GM23338 (cell line): ENCODE results near the gene ERC2.

Source experiments
- EZH2 ChIP-seq: fragments of 200-600 bp; sonication (generic); IDR thresholded peaks from one replicate; pipeline ENCODE4 v1.8.0; 2017; ENCODE audit warnings: antibody characterized with exemption, mild to moderate bottlenecking, low read depth; ENCODE audit not compliant: unreplicated experiment
- EZH2phosphoT487 ChIP-seq: fragments of 200-600 bp; sonication (generic); IDR thresholded peaks from one replicate; pipeline ENCODE4 v1.8.1; 2018; ENCODE audit warnings: antibody characterized with exemption; ENCODE audit not compliant: unreplicated experiment
- JUNB ChIP-seq: IDR thresholded peaks from one replicate; pipeline ENCODE4 v1.6.1; 2016; ENCODE audit warnings: antibody characterized with exemption; ENCODE audit not compliant: unreplicated experiment
- POLR2AphosphoS5 ChIP-seq: IDR thresholded peaks from 2 replicates; pipeline ENCODE4 v1.6.1; 2016; ENCODE audit warnings: antibody characterized with exemption, low read depth
- REST ChIP-seq: IDR thresholded peaks from one replicate; pipeline ENCODE4 v1.6.1; 2018; ENCODE audit warnings: antibody characterized with exemption; ENCODE audit not compliant: unreplicated experiment
- TF ChIP-seq, protein P1 (sequence below), 2 experiments: fragments of 200-600 bp in 1 of 2; sonication (generic) in 1 of 2; conservative IDR thresholded peaks; 2 replicates each; pipeline versions ENCODE4 v1.5.1 to v1.6.1; 2016 to 2017; ENCODE audit warnings: antibody characterized with exemption in 2 of 2, low read depth in 2 of 2, mild to moderate bottlenecking in 2 of 2, moderate library complexity in 1 of 2

GRCh38 chr3:55683666-55684270 lies 784.5 kb downstream of the ERC2 start:
- TF ChIP-seq EZH2phosphoT487 (no peak), JUNB (no peak), REST (no peak), POLR2AphosphoS5 (no peak), EZH2 (no peak)
- TF ChIP-seq, protein P1, sequence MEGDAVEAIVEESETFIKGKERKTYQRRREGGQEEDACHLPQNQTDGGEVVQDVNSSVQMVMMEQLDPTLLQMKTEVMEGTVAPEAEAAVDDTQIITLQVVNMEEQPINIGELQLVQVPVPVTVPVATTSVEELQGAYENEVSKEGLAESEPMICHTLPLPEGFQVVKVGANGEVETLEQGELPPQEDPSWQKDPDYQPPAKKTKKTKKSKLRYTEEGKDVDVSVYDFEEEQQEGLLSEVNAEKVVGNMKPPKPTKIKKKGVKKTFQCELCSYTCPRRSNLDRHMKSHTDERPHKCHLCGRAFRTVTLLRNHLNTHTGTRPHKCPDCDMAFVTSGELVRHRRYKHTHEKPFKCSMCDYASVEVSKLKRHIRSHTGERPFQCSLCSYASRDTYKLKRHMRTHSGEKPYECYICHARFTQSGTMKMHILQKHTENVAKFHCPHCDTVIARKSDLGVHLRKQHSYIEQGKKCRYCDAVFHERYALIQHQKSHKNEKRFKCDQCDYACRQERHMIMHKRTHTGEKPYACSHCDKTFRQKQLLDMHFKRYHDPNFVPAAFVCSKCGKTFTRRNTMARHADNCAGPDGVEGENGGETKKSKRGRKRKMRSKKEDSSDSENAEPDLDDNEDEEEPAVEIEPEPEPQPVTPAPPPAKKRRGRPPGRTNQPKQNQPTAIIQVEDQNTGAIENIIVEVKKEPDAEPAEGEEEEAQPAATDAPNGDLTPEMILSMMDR (conservative IDR thresholded peaks at IDR 0.05; ENCODE audit: low read depth in 2 of 2): no peak
